ENCODE results near the gene STEAP3.

Gene STEAP3

DNA sequence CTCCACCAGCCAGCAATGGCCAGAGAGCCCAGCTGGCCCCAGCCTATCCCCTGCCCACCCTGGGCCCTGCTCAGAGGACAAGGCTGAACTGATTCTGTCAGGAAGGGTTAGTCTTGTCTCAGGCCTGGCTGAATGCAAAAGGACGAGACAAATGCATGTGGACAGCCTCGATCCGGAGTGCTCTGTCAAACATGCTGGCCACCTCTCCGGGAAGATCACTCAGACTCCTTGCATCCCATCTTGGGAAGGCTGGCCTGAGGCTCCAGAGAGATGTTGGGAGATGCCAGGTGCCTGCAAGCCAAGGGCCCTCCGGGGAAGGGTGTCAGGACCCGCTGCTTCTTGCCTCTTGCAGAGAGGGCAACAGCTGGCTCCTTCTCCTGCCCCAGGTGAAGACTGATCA, 44.9 kb upstream of the STEAP3 start:
- Histone ChIP-seq H3K27me3 (replicated peaks; ENCODE audit: insufficient read depth, low read length) (no peaks in the 10 kb centered on the region), H3K4me3 (ENCODE audit: low read length) (no peak overlapping the region), H4K20me1 (ENCODE audit: insufficient read depth, low read length) (no peaks in the 10 kb centered on the region), H3F3A (ENCODE audit: insufficient read depth, low read length) (no peaks in the 10 kb centered on the region), H3K79me2 (ENCODE audit: low read length) (no peaks in the 10 kb centered on the region), H3K27ac (ENCODE audit: low read length) (no peak overlapping the region), H3K9me2 (replicated peaks; ENCODE audit: insufficient read depth, low read length) (no peaks in the 10 kb centered on the region), H2AFZ (ENCODE audit: low read length) (no peak overlapping the region), H3K9ac (ENCODE audit: low read length) (no peak overlapping the region), H3K4me2 (ENCODE audit: low read depth, low read length) (no peak overlapping the region), H3K9me3 (replicated peaks; ENCODE audit: insufficient read depth, low read length) (no peaks in the 10 kb centered on the region), H3K36me3 (replicated peaks; ENCODE audit: insufficient read depth, low read length) (no peaks in the 10 kb centered on the region), H3K4me1 (ENCODE audit: low read length) (no peaks in the 10 kb centered on the region)
- no peak for DNase-seq
- TF ChIP-seq EZH2phosphoT487 (IDR thresholded peaks at IDR 0.05; ENCODE audit: low read length) = no peak
- no peak for TF ChIP-seq EZH2 (optimal IDR thresholded peaks at IDR 0.05; ENCODE audit: low read depth, low read length)
- no peak for TF ChIP-seq CTCF (IDR thresholded peaks at IDR 0.05; ENCODE audit: low read length)

- H3K4me1 ChIP-seq (ENCODE audit: low read length) = no peaks in the 10 kb centered on the region
- H3K27me3 ChIP-seq (replicated peaks; ENCODE audit: insufficient read depth, low read length) = no peaks in the 10 kb centered on the region
- H3K9me3 ChIP-seq (replicated peaks; ENCODE audit: insufficient read depth, low read length) = no peaks in the 10 kb centered on the region
- no peak overlapping the region for H3K4me2 ChIP-seq (ENCODE audit: low read depth, low read length)
- H3K79me2 ChIP-seq (ENCODE audit: low read length) = no peaks in the 10 kb centered on the region
- no peaks in the 10 kb centered on the region for H4K20me1 ChIP-seq (ENCODE audit: insufficient read depth, low read length)
- no peaks in the 10 kb centered on the region for H3K9me2 ChIP-seq (replicated peaks; ENCODE audit: insufficient read depth, low read length)
- H3K36me3 ChIP-seq (replicated peaks; ENCODE audit: insufficient read depth, low read length) = no peaks in the 10 kb centered on the region
- no peak overlapping the region for H3K9ac ChIP-seq (ENCODE audit: low read length)
- H3F3A ChIP-seq (ENCODE audit: insufficient read depth, low read length) = no peaks in the 10 kb centered on the region
- no peak overlapping the region for H3K27ac ChIP-seq (ENCODE audit: low read length)
- no peak overlapping the region for H2AFZ ChIP-seq (ENCODE audit: low read length)
- no peak for DNase-seq
- TF ChIP-seq EZH2phosphoT487 (IDR thresholded peaks at IDR 0.05; ENCODE audit: low read length) = no peak
- TF ChIP-seq CTCF (IDR thresholded peaks at IDR 0.05; ENCODE audit: low read length) = no peak
- TF ChIP-seq EZH2 (optimal IDR thresholded peaks at IDR 0.05; ENCODE audit: low read depth, low read length) = no peak
- no peak overlapping the region for H3K4me3 ChIP-seq (ENCODE audit: low read length)
Measured at GRCh38 chr2:119179202-119179601, 44.4 kb upstream of the STEAP3 start.

GRCh38 chr2:119179991-119180390, 43.6 kb upstream of the STEAP3 start:
- no peak overlapping the region for H3K4me2 ChIP-seq (ENCODE audit: low read depth, low read length)
- no peak overlapping the region for H2AFZ ChIP-seq (ENCODE audit: low read length)
- no peak overlapping the region for H3K4me3 ChIP-seq (ENCODE audit: low read length)
- no peaks in the 10 kb centered on the region for H3K9me2 ChIP-seq (replicated peaks; ENCODE audit: insufficient read depth, low read length)
- H3K4me1 ChIP-seq (ENCODE audit: low read length) = no peaks in the 10 kb centered on the region
- no peaks in the 10 kb centered on the region for H3K79me2 ChIP-seq (ENCODE audit: low read length)
- no peaks in the 10 kb centered on the region for H3K9me3 ChIP-seq (replicated peaks; ENCODE audit: insufficient read depth, low read length)
- no peak for DNase-seq
- no peak overlapping the region for H3K27ac ChIP-seq (ENCODE audit: low read length)
- H3K36me3 ChIP-seq (replicated peaks; ENCODE audit: insufficient read depth, low read length) = no peaks in the 10 kb centered on the region
- no peaks in the 10 kb centered on the region for H3K27me3 ChIP-seq (replicated peaks; ENCODE audit: insufficient read depth, low read length)
- TF ChIP-seq EZH2phosphoT487 (IDR thresholded peaks at IDR 0.05; ENCODE audit: low read length) = no peak
- TF ChIP-seq EZH2 (optimal IDR thresholded peaks at IDR 0.05; ENCODE audit: low read depth, low read length) = no peak
- TF ChIP-seq CTCF (IDR thresholded peaks at IDR 0.05; ENCODE audit: low read length) = no peak
- H3K9ac ChIP-seq (ENCODE audit: low read length) = no peak overlapping the region
- no peaks in the 10 kb centered on the region for H4K20me1 ChIP-seq (ENCODE audit: insufficient read depth, low read length)
- no peaks in the 10 kb centered on the region for H3F3A ChIP-seq (ENCODE audit: insufficient read depth, low read length)
